Activated CD8-positive, alpha-beta memory T cell treated with anti-CD3 and anti-CD28 coated beads, Interleukin-2, amount 10 ng/mL, durations not matched to agents 7 days and 5 days (primary cell): ENCODE results near the gene ARHGEF26. TPM values are rescaled to one million over a fixed set of nuclear protein-coding genes. Genes with fewer than 3 reads are reported as not detected.

ENCODE experiments used
- ATAC-seq: fragments of 150-1000 bp; cut with Tn5 transposase; one replicate; pipeline ENCODE4 v1.10.0; 2021; ENCODE audit warnings: moderate library complexity
- CTCF ChIA-PET: fragments of 350-600 bp; sonication (Branson Sonifier 250); formaldehyde crosslinking; loops from one replicate; lab custom pipeline; 2021; ENCODE audit warnings: antibody characterized with exemption; lab: Charles Lee
- DNase-seq: peaks from one replicate; pipeline ENCODE4 v3.0.0-alpha.2; 2020
- H3K27ac Mint-ChIP-seq: one replicate; pipeline ENCODE4 v1.8.0; 2021; ENCODE audit warnings: mild to moderate bottlenecking, mixed read lengths
- H3K27me3 Mint-ChIP-seq: one replicate; pipeline ENCODE4 v1.8.0; 2021; ENCODE audit warnings: mixed read lengths
- H3K36me3 Mint-ChIP-seq: one replicate; pipeline ENCODE4 v1.8.0; 2021; ENCODE audit warnings: mild to moderate bottlenecking, mixed read lengths
- H3K4me1 Mint-ChIP-seq: one replicate; pipeline ENCODE4 v1.8.0; 2021; ENCODE audit warnings: mixed read lengths
- H3K4me3 Mint-ChIP-seq: one replicate; pipeline ENCODE4 v1.8.0; 2021; ENCODE audit warnings: mild to moderate bottlenecking, moderate library complexity, mixed read lengths
- H3K9me3 Mint-ChIP-seq: one replicate; pipeline ENCODE4 v1.8.0; 2022; ENCODE audit warnings: low read depth, mixed read lengths
- total RNA-seq, 2 experiments: library from RNA; stranded (reverse); gene quantifications; one replicate each; pipeline ENCODE4 v1.2.3, GENCODE V29; 2021

Gene ARHGEF26
- total RNA-seq, 2 experiments from 2014 or later = 0.09 to 0.23 TPM

DNA sequence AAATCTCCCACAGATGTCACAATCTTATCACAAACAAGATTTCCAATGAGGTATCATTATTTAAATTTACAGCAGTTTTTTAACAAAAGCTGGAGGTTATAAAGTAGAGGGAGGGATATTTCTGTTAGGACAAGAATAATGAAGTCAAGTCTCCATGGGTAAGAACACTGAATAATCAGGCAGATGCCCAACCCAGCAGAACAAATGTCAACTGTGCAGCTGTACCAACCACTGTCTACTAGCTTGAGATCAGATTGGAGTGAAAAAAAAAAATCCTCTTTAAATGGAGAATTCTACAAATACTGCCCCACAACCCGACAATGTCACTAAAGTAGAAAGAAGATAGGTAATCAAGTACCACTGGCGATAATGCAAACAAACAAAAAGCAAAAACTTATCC, 172.8 kb downstream of the ARHGEF26 start:
- Mint-ChIP-seq H3K9me3 (no peaks in the 10 kb centered on the region), H3K27ac (no peak overlapping the region), H3K36me3 (peaks cover 42% of the 10 kb centered on the region), H3K4me3 (no peak overlapping the region), H3K27me3 (no peaks in the 10 kb centered on the region), H3K4me1 (no peaks in the 10 kb centered on the region)
- ATAC-seq (no peak), DNase-seq (no peak)
- CTCF ChIA-PET = no interaction called here

DNA sequence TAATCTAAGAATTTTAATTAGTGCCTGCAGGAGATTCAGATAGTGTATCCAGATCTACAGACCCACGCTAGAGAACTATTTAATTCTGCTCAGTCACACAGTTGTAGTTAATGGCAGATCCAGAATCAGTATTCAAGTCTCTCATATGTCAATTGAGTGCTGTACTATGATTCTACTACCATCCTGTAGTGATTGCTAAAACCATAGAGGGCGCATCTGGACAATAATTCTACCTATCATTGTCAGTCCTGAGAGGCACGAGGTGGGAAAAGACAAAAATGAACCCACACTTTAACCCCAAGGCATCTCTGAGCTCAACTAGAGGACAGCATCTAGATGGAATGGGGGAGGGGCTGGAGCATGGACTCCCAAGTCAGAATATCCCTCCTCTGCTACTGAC, 180.4 kb downstream of the ARHGEF26 start:
- no peak overlapping the region for H3K4me3 Mint-ChIP-seq
- H3K4me1 Mint-ChIP-seq = peaks cover 2% of the 10 kb centered on the region
- DNase-seq (no peak), ATAC-seq (no peak)
- CTCF ChIA-PET = interaction anchor here (1.4 to 2.3 kb wide), 2 partner anchors 8 to 12 kb away, joined by 3 to 6 read pairs; no protein-coding TSS in a partner anchor
- H3K27ac Mint-ChIP-seq = no peak overlapping the region
- H3K27me3 Mint-ChIP-seq = no peaks in the 10 kb centered on the region
- H3K9me3 Mint-ChIP-seq = no peaks in the 10 kb centered on the region
- H3K36me3 Mint-ChIP-seq = peaks cover 51% of the 10 kb centered on the region

DNA sequence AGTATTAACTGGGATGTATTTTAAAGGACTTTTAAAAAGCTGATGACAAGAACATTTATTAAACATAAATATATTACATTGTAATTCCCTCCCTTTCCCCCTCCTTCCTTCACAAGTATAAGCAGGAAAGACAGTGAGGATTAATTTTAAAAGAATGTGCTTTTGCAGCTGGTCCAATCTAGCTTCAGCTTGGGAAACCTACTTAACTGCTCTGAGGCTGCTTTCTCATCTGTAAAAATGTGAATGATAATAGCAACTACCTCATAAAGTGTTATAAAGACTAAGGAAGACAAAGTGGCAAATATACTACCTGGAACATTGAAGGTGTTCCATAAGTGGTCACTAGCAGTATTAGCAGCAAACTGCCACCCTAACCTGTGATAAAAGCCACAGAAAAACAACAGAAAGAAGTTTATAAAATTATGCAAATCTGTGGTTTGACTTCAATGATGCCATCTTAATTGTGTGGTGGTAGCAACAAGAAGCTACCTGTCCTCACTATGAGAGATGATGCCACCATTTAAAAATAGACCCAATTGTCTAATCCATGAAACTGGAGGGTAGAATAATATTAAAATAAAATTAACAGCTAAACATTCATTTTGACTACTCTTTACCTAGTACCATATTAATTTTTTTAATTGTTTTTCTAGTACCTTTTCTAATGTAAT, 183.1 kb downstream of the ARHGEF26 start:
- Mint-ChIP-seq H3K27ac (no peak overlapping the region), H3K4me3 (no peak overlapping the region), H3K9me3 (no peaks in the 10 kb centered on the region), H3K4me1 (peaks cover 13% of the 10 kb centered on the region), H3K27me3 (no peaks in the 10 kb centered on the region), H3K36me3 (peaks cover 62% of the 10 kb centered on the region)
- DNase-seq (no peak), ATAC-seq (no peak)
- CTCF ChIA-PET = no interaction called here

DNA sequence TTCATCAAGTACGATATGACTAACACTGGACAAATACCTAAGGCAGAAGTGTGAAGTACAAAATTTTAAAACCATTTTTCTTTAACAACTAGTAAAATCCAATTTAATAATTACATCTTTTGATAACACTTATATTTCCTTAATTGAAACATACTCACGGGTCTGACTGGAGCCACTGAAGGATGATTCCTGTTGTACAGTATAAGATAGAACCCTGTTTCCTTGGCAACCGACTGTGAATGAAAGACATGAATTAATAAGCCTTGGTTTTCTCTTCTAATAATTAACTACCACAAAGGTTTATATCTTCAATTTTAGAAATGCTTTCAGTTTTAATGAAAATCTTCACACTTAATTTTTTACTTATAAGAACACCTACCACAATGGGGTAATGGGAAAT, 183.7 kb downstream of the ARHGEF26 start:
- DNase-seq (no peak), ATAC-seq (no peak)
- H3K4me1 Mint-ChIP-seq = peaks cover 14% of the 10 kb centered on the region
- no peaks in the 10 kb centered on the region for H3K9me3 Mint-ChIP-seq
- no peak overlapping the region for H3K4me3 Mint-ChIP-seq
- no peaks in the 10 kb centered on the region for H3K27me3 Mint-ChIP-seq
- H3K27ac Mint-ChIP-seq = no peak overlapping the region
- H3K36me3 Mint-ChIP-seq = peaks cover 64% of the 10 kb centered on the region
- CTCF ChIA-PET = no interaction called here

DNA sequence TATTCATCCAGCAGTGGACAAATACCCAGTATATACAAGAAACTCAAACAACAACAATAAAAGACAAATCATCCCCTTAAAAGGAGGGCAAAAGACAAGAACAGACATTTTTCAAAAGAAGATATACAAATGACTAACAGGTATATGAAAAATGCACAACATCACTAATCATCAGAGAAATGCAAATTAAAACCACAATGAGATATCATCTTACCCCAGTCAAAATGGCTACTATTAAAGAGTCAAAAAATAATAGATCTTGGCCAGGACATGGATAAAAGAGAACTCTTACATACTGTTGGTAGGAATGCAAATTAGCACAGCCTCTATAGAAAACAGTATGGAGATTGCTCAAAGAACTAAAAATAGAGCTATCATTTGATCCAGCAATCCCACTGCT, 186.2 kb downstream of the ARHGEF26 start:
- DNase-seq (no peak), ATAC-seq (no peak)
- Mint-ChIP-seq H3K4me3 (no peak overlapping the region), H3K27ac (no peak overlapping the region), H3K4me1 (peaks cover 17% of the 10 kb centered on the region), H3K36me3 (peaks cover 51% of the 10 kb centered on the region), H3K9me3 (no peaks in the 10 kb centered on the region), H3K27me3 (no peaks in the 10 kb centered on the region)
- CTCF ChIA-PET = no interaction called here

Other genes starting within 250 kb of the ARHGEF26 start
- gene DHX36, start 203.1 kb downstream of the ARHGEF26 start, total RNA-seq = 10 to 100 TPM; 70.5 to 77.2 TPM